LNCAP (cell line): ENCODE data around the gene PLOD3.

Experiments
- TF ChIP-seq, protein P1 (sequence below): fragments of 450-650 bp; IDR thresholded peaks from 2 replicates; pipeline ENCODE4 v1.5.1; 2017; ENCODE audit warnings: mild to moderate bottlenecking

Gene PLOD3

DNA sequence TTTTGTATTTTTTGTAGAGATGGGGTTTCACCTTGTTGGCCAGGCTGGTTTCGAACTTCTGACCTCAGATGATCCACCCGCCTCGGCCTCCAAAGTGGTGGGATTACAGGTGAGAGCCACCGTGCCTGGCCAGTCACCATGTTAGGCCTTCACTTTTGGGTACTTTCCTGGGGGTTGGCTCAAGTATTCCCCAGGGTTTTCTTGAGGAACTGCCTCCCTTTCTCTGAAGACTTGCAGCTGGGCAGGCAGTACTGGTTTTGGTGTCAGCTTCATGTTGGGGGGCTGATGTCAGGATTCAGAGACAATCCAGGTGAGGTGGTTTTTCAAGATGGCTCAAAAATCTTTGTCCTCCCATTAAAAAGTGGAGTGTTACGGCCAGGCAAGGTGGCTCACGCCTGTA lies 8.3 kb upstream of the PLOD3 start:
- TF ChIP-seq, protein P1, sequence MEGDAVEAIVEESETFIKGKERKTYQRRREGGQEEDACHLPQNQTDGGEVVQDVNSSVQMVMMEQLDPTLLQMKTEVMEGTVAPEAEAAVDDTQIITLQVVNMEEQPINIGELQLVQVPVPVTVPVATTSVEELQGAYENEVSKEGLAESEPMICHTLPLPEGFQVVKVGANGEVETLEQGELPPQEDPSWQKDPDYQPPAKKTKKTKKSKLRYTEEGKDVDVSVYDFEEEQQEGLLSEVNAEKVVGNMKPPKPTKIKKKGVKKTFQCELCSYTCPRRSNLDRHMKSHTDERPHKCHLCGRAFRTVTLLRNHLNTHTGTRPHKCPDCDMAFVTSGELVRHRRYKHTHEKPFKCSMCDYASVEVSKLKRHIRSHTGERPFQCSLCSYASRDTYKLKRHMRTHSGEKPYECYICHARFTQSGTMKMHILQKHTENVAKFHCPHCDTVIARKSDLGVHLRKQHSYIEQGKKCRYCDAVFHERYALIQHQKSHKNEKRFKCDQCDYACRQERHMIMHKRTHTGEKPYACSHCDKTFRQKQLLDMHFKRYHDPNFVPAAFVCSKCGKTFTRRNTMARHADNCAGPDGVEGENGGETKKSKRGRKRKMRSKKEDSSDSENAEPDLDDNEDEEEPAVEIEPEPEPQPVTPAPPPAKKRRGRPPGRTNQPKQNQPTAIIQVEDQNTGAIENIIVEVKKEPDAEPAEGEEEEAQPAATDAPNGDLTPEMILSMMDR, result no peak

DNA sequence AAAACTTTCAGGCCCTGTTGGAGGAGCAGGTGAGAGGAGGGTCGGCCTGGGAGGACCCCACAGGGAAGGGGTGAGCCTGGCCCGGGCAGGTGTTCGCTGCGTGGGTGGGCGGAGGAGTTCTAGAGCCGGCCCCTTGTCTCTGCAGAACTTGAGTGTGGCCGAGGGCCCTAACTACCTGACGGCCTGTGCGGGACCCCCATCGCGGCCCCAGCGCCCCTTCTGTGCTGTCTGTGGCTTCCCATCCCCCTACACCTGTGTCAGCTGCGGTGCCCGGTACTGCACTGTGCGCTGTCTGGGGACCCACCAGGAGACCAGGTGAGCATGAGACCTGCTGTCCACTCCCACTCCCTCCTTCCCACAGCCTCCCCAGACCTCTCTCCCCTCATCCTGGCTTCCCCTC lies 6.1 kb upstream of the PLOD3 start:
- TF ChIP-seq, protein P1, result no peak

DNA sequence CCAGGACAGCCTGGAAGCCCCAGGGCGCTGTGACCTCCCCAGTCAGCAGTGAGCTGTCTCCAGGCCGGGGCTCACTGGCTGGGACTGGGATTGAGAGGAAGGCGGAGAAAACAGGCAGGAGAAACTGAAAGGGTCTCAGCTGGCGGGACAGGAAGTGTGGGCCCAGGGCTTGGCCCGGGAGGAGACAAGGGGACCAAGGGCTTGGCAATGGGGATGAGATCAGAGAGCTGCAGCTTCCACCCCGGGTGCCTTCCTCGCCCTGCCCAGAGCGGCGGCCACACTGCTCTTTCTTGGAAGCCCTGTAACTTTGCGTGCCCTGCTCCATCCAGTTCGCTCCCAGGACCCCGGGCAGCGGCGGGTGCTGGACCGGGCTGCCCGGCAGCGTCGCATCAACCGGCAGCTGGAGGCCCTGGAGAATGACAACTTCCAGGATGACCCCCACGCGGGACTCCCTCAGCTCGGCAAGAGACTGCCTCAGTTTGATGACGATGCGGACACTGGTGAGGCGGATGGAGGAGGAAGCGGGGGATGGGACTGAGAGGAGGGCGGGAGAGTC lies 5.0 kb upstream of the PLOD3 start:
- TF ChIP-seq, protein P1, result no peak

DNA sequence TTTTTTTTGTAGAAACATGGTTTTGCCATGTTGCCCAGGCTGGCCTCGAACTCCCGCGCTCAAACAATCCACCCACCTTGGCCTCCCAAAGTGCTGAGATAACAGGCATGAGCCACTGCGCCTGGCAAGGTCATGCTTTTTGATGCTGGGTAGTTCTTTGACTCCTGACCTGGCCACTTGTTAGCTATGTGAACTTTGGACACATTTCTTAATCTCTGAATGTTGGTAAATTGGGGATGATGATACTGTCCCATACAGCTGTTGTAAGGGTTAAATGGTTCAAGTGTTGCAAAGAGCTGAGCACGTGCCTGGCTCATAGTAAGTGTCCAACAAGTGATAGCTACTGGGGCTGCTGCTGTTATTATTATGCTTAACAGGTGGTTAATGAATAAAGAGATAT lies 2.9 kb upstream of the PLOD3 start:
- TF ChIP-seq, protein P1, result no peak

DNA sequence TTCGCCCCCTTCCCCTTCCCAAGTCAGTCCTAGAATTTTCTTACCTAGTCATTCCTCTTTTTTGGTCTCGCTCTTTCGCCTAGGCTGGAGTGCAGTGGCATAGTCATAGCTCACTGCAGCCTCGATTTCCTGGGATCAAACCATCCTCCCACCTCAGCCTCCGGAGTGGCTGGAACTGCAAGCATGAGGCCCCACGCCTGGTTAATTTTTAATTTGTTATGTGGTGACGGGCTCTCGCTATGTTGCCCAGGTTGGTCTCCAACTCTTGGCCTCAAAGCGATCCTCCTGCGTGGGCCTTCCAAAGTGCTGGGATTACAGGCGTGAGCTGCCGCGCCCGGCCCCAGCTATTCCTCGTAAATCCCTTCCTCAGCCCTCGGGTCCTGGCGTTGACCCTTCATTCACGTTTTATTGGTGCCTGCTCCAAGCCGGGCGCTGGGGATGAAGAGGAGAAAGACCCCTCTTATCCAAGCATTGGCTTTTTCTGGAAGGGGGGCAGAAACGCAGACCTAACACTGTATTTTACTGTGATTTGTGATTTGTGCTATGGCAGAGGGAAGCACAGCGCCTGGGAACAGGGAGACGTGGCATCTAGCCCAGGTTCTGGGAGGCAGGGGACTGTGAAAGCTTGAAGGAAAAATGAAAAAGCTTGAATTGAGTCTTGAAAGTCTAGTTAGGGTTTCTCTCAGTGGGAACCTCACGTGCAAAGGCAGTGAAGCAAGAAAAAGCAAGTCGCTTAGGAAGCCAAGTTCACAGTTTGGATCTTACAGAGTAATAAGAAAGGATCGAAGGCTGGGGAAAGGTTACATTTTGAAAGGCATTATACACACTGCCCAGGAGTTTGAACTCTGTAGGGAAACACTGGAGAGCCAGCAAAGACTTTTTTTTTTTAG lies 1.1 kb upstream of the PLOD3 start:
- TF ChIP-seq, protein P1, result no peak

DNA sequence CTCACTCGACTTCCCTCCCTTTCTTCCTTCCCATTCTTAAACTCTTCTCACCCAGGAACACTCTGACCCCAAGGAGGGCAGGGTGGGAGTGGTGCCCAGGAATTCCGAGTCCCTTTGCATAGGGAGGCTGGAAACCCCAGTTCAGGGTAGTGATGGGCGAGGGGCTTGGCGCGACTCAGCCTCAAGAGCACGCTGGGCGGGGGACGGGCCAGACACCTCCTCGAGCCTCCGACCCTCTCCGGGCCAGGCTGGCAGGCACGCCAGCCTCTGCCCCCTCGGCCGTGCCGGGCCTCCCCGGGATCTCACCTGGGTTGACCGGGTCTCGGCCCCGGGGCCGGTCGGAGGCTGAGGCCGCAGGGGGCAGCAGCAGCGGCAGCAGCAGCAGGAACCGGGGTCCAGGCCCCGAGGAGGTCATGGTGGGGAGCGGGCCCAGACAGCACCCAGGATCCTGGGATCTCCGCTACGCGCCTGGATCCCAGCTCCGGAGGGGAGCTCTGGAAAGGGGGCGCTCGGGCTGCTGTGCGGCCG lies 457 bp downstream of the PLOD3 start:
- TF ChIP-seq, protein P1, result no peak; the same call in 1 of the 2 replicates

DNA sequence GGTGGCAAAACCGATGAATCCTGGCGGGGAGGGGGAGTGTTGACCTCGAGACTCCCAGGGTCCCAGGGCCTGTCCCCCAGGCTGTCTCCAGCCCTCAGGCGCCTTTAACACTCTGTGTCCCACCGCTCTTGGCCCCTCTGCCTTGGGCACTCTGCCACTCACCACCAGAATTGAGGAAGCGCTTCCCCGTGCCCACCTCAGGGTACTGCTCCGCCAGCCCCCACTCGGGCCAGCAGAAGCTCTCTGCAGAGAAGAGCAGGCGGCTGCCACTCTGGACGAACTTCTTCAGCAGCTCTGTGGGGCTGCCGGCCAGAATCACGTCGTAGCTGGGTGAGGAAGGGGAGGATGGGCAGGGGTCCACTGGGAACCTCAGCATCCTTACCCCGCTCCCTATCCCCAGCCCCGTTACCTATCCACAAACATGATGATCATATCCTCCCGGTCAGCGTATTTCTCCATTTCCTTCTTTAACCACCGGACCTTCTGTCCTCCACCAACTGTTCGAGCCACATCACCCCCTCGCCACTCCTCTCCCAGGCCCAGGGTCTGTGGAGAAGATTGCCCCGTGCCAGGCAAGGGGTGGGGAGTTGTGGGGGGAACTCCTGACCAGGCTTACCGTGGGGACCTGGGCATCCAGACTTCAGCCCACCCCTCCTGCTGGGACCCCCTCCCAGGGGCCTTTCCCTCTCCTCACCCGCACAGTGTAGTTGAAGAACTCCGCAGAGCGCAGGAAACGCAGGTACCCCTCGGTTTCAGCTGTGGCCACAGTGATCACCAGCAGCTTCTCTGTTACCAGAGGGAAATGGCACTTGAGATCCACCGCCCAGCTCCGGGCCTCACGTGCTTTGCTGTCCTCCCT lies 1.2 kb downstream of the PLOD3 start:
- TF ChIP-seq, protein P1, result no peak
